ENCODE results near the gene ARPC4.
"Not testable (repeated sequence)": the region's sequence is repeated elsewhere in the genome, so short reads cannot be mapped to it uniquely, and the experiment has no call there.

Gene ARPC4

DNA sequence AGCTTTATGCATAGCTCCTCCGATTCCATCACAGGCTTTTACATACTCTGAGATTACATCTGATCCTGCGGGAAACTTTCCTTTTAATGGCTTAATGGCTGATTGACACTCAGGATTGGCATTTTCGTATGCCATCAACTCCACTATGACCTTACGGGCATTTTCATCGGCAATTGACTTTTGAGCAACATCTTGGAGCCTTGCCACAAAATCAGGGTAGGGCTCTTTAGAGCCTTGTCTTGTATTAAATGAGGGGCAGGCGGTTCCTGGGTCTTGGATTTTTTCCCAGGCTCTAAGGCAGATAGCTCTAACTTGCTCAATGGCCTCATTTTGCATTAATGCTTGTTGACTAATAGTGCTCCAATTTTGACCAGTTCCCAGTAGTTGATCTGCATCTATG lies 59.0 kb downstream of the ARPC4 start:
- not testable (repeated sequence) for DNase-seq (ENCODE audit: low read depth in 2 of 2, low spot score in 1 of 2)

- DNase-seq (ENCODE audit: low read depth in 2 of 2, low spot score in 1 of 2) = no peak
Observed at GRCh38 chr3:9852528-9852927, 59.6 kb downstream of the ARPC4 start.

DNA sequence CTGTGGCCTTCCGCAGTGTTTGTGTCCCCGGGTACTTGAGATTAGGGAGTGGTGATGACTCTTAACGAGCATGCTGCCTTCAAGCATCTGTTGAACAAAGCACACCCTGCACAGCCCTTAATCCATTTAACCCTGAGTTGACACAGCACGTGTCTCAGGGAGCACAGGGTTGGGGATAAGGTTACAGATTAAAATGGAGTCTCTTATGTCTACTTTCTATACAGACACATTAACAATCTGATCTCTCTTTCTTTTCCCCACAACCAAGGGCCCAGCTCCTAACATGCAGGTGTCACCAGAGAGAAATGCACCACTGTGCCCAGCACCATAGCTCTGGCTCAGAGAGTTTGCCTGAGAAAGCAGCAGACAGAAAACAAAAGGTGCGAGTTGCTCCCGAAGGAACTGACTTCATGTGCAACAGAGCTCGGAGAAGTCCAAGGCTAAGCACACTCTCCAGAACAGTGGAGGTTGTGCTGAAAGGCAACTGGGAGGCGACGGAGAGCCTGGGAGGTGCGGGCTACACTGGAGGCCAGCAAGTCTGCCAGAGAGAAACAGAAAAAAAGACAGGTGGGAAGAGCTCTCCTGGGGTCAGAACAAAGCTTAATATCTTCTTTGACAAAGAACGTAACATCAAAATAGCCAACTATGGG lies 61.5 kb downstream of the ARPC4 start:
- not testable (repeated sequence) for DNase-seq (ENCODE audit: low read depth in 2 of 2, low spot score in 1 of 2)

DNA sequence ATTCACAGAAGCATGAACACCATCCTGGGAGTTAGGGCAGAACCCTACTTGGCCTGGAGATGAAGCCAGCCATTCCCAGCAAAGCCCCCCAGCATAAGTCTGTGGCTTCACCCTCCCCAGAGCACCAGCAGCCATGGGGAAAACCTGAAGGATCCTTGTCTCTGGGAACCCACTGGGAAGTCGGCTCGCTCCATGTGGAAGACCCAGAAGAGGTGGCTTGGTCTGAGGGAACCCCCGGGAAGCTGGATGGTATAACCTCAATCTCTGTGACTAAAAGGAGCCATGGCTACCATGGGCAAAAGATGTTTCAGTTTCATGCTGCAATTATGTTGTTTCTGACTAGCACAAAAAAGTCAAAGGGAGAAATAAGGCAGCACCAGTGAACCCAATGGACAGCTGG lies 62.7 kb downstream of the ARPC4 start:
- no peak for DNase-seq (ENCODE audit: low read depth in 2 of 2, low spot score in 1 of 2)
